HL-60 (cell line): ENCODE results near the gene KCNMA1.
A peak's percentile ranks its signal among the peaks of the same experiment; 100 is the strongest.

ENCODE experiments used
- DNase-seq, 2 experiments: peaks; one replicate each; pipeline ENCODE4 v3.0.0-alpha.2; 2010 to 2020; ENCODE audit warnings: low read depth in 1 of 2, low spot score in 1 of 2
- H3K27ac ChIP-seq: fragments of 250-450 bp; sonication (Bioruptor Pico); replicated peaks from 2 replicates; pipeline ENCODE4 v1.5.1; 2020; ENCODE audit warnings: mild to moderate bottlenecking, moderate library complexity
- H3K27me3 ChIP-seq: fragments of 250-450 bp; sonication (Bioruptor Pico); 2 replicates; pipeline ENCODE4 v1.5.1; 2021; ENCODE audit warnings: mild to moderate bottlenecking, moderate library complexity; ENCODE audit not compliant: insufficient read depth, poor library complexity, severe bottlenecking
- H3K4me3 ChIP-seq: replicated peaks from 2 replicates; pipeline ENCODE4 v1.5.1; 2011; ENCODE audit warnings: mild to moderate bottlenecking, control low read depth, low read length; ENCODE audit not compliant: insufficient read depth
- CTCF ChIP-seq: IDR thresholded peaks from one replicate; pipeline ENCODE4 v1.5.1; 2011; ENCODE audit warnings: low read length, control low read depth, inconsistent platforms; ENCODE audit not compliant: insufficient read depth
- GABPA ChIP-seq: IDR thresholded peaks from 2 replicates; pipeline ENCODE4 v1.6.1; 2012; ENCODE audit warnings: low read depth
- POLR2AphosphoS5 ChIP-seq: IDR thresholded peaks from 2 replicates; pipeline ENCODE4 v1.6.1; 2012; ENCODE audit warnings: low read depth
- REST ChIP-seq: IDR thresholded peaks from 2 replicates; pipeline ENCODE4 v1.6.1; 2012; ENCODE audit warnings: low read depth; ENCODE audit not compliant: insufficient replicate concordance
- SPI1 ChIP-seq: IDR thresholded peaks from 2 replicates; pipeline ENCODE4 v1.6.1; 2012; ENCODE audit warnings: low read depth, mild to moderate bottlenecking, borderline replicate concordance

Gene KCNMA1

GRCh38 chr10:77085344-77085743 is 552.3 kb downstream of the KCNMA1 start:
- Histone ChIP-seq H3K27ac (no peak overlapping the region), H3K27me3 (no peaks in the 10 kb centered on the region), H3K4me3 (no peak overlapping the region)
- no peak for TF ChIP-seq SPI1
- DNase-seq: no peak

GRCh38 chr10:77084431-77085144 is 553.0 kb downstream of the KCNMA1 start:
- TF ChIP-seq CTCF (no peak), SPI1 (no peak), GABPA (no peak), POLR2AphosphoS5 (no peak), REST (no peak)
- Histone ChIP-seq H3K27ac (no peak overlapping the region), H3K27me3 (no peaks in the 10 kb centered on the region), H3K4me3 (no peak overlapping the region)
- no peak for DNase-seq

- peak; percentile 81; the same call in 1 of the 2 replicates for TF ChIP-seq SPI1
- TF ChIP-seq CTCF: no peak
- TF ChIP-seq GABPA: no peak
- Histone ChIP-seq H3K27ac (no peak overlapping the region), H3K4me3 (no peak overlapping the region), H3K27me3 (no peaks in the 10 kb centered on the region)
- DNase-seq: no peak
Measured at GRCh38 chr10:77082601-77083252, 554.9 kb downstream of the KCNMA1 start.

- no peak for TF ChIP-seq REST
- no peak for TF ChIP-seq SPI1
- TF ChIP-seq POLR2AphosphoS5: no peak
- TF ChIP-seq CTCF: no peak
- TF ChIP-seq GABPA: no peak
- no peak overlapping the region for H3K4me3 ChIP-seq
- H3K27me3 ChIP-seq: peaks cover 2% of the 10 kb centered on the region
- H3K27ac ChIP-seq: no peak overlapping the region
- no peak for DNase-seq
Measured at GRCh38 chr10:77081481-77081891, 556.1 kb downstream of the KCNMA1 start.
